ENCODE data around the gene BET1. TPM values are rescaled to one million over a fixed set of nuclear protein-coding genes. Genes with fewer than 3 reads are reported as not detected.

The BET1 gene
- polyA plus RNA-seq, 1 of the 3 experiments (the other 2 are of a cell fraction) = 20.1 TPM

DNA sequence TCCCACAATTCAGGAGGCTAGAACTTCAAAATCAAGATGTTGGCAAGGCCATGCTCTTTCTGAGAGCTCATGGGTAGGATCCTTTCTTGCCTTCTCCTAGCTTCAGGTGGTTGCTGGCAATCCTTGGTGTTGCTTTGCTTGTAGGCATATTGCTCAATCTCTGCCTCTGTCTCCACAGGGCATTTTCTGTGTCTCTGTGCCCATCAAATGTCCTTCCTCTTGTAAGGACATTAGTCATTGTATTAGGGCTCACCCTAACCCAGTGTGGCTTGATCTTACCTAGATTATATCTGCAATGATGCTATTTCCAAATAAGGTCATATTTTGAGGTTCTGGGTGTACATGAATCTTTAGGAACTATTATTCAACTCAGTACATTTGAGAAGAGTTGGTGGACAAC, 20.1 kb downstream of the BET1 start (continued):
- TF ChIP-seq, protein P1, sequence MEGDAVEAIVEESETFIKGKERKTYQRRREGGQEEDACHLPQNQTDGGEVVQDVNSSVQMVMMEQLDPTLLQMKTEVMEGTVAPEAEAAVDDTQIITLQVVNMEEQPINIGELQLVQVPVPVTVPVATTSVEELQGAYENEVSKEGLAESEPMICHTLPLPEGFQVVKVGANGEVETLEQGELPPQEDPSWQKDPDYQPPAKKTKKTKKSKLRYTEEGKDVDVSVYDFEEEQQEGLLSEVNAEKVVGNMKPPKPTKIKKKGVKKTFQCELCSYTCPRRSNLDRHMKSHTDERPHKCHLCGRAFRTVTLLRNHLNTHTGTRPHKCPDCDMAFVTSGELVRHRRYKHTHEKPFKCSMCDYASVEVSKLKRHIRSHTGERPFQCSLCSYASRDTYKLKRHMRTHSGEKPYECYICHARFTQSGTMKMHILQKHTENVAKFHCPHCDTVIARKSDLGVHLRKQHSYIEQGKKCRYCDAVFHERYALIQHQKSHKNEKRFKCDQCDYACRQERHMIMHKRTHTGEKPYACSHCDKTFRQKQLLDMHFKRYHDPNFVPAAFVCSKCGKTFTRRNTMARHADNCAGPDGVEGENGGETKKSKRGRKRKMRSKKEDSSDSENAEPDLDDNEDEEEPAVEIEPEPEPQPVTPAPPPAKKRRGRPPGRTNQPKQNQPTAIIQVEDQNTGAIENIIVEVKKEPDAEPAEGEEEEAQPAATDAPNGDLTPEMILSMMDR (IDR thresholded peaks at IDR 0.05) = no peak
- no peak for TF ChIP-seq POLR2AphosphoS5 (IDR thresholded peaks at IDR 0.05; ENCODE audit: low read depth, low read length)

DNA sequence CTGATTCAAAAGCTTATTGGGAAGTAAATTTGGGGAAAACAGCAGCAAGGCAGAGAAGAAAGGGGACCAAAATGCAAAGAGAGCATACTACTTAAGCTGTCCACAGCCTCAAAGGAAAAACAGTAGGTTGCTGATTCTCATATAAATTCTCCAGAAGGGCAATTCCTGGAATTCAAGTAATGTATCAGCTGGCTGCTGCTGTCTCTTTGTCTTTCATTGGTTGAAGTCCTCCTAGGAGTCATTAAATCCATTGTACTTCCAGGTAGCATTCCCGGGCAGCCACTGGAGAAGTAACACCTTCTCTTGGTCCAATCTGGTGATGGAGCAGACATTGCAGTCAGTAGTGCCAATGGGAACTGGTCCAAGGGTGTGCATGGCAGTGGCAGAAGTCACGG, 22.7 kb downstream of the BET1 start:
- Histone ChIP-seq H2AFZ (ENCODE audit: low read depth) (no peak overlapping the region), H3F3A (replicated peaks; ENCODE audit: insufficient read depth) (no peaks in the 10 kb centered on the region), H4K20me1 (ENCODE audit: insufficient read depth) (no peaks in the 10 kb centered on the region), H3K27ac (ENCODE audit: low read depth in 2 of 2, low read length in 1 of 2) (no peak overlapping the region), H3K9me2 (no peaks in the 10 kb centered on the region), H3K27me3 (ENCODE audit: insufficient read depth) (no peaks in the 10 kb centered on the region), H3K4me2 (no peak overlapping the region), H3K9me3 (no peaks in the 10 kb centered on the region), H3K9ac (no peak overlapping the region), H3K36me3 (replicated peaks in 1 of 2; ENCODE audit: control insufficient read depth in 1 of 2, insufficient read depth in 2 of 2, low read length in 1 of 2) (no peaks in the 10 kb centered on the region), H3K4me3 (ENCODE audit: low read depth in 2 of 2, low read length in 1 of 2) (no peak overlapping the region), H3K4me1 (ENCODE audit: control insufficient read depth in 1 of 2, insufficient read depth in 2 of 2, low read depth in 1 of 2, low read length in 1 of 2) (peaks cover 0 to 7% of the 10 kb centered on the region in 2 experiments; a peak in 2 of 4 replicates), H3K79me2 (ENCODE audit: insufficient read depth) (no peaks in the 10 kb centered on the region)
- DNase-seq = no peak
- ChIA-PET CTCF (interaction anchor here (1.0 kb wide), 1 partner anchor 9 kb away, joined by 3 read pairs; no protein-coding TSS in a partner anchor), POLR2A (no interaction called here)
- WGBS (ENCODE audit: low lambda C conversion rate) = 95% methylated on average over 2 of the region's 2 CpGs
- no peak for TF ChIP-seq EP300 (IDR thresholded peaks at IDR 0.05; ENCODE audit: borderline replicate concordance in 1 of 2, low read depth in 1 of 2, low read length in 1 of 2)
- TF ChIP-seq NRF1 (IDR thresholded peaks at IDR 0.05; ENCODE audit: low read depth, low read length) = no peak
- no peak for TF ChIP-seq SIN3A (IDR thresholded peaks at IDR 0.05; ENCODE audit: borderline replicate concordance, low read depth, low read length)
- TF ChIP-seq, protein P2, sequence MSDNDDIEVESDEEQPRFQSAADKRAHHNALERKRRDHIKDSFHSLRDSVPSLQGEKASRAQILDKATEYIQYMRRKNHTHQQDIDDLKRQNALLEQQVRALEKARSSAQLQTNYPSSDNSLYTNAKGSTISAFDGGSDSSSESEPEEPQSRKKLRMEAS (IDR thresholded peaks at IDR 0.05; ENCODE audit: low read depth) = no peak
- TF ChIP-seq TCF12 (IDR thresholded peaks at IDR 0.05) = no peak
- TF ChIP-seq TEAD4 (IDR thresholded peaks at IDR 0.05; ENCODE audit: borderline replicate concordance, insufficient read depth) = no peak
- TF ChIP-seq RCOR1 (IDR thresholded peaks at IDR 0.05; ENCODE audit: low read length) = no peak
- TF ChIP-seq, protein P3, sequence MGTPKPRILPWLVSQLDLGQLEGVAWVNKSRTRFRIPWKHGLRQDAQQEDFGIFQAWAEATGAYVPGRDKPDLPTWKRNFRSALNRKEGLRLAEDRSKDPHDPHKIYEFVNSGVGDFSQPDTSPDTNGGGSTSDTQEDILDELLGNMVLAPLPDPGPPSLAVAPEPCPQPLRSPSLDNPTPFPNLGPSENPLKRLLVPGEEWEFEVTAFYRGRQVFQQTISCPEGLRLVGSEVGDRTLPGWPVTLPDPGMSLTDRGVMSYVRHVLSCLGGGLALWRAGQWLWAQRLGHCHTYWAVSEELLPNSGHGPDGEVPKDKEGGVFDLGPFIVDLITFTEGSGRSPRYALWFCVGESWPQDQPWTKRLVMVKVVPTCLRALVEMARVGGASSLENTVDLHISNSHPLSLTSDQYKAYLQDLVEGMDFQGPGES (IDR thresholded peaks at IDR 0.05; ENCODE audit: low read depth, low read length) = no peak
- TF ChIP-seq, protein P4, sequence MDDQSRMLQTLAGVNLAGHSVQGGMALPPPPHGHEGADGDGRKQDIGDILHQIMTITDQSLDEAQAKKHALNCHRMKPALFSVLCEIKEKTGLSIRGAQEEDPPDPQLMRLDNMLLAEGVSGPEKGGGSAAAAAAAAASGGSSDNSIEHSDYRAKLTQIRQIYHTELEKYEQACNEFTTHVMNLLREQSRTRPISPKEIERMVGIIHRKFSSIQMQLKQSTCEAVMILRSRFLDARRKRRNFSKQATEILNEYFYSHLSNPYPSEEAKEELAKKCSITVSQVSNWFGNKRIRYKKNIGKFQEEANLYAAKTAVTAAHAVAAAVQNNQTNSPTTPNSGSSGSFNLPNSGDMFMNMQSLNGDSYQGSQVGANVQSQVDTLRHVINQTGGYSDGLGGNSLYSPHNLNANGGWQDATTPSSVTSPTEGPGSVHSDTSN (IDR thresholded peaks at IDR 0.05) = no peak
- TF ChIP-seq RXRA (IDR thresholded peaks at IDR 0.05; ENCODE audit: borderline replicate concordance, low read depth) = no peak
- no peak for TF ChIP-seq RAD21 (IDR thresholded peaks at IDR 0.05; ENCODE audit: low read length)
- no peak for TF ChIP-seq YY1 (IDR thresholded peaks at IDR 0.05; ENCODE audit: low read depth)
- no peak for TF ChIP-seq GATA2 (CRISPR knock-in tag; IDR thresholded peaks at IDR 0.05)
- no peak for TF ChIP-seq POLR2AphosphoS5 (IDR thresholded peaks at IDR 0.05; ENCODE audit: low read depth, low read length)
- TF ChIP-seq JUND (IDR thresholded peaks at IDR 0.05) = no peak
- TF ChIP-seq, protein P1 (IDR thresholded peaks at IDR 0.05) = no peak
- no peak for TF ChIP-seq ELF1 (IDR thresholded peaks at IDR 0.05)
